IPS-11a (cell line): ENCODE data around the gene RUFY1.
"Not testable (repeated sequence)": the region's sequence is repeated elsewhere in the genome, so short reads cannot be mapped to it uniquely, and the experiment has no call there.

Experiments
- H3K4me3 ChIP-seq: one replicate; pipeline ENCODE4 v1.5.1; 2013; ENCODE audit warnings: low read depth, low read length, control low read depth

RUFY1 gene, protein sequence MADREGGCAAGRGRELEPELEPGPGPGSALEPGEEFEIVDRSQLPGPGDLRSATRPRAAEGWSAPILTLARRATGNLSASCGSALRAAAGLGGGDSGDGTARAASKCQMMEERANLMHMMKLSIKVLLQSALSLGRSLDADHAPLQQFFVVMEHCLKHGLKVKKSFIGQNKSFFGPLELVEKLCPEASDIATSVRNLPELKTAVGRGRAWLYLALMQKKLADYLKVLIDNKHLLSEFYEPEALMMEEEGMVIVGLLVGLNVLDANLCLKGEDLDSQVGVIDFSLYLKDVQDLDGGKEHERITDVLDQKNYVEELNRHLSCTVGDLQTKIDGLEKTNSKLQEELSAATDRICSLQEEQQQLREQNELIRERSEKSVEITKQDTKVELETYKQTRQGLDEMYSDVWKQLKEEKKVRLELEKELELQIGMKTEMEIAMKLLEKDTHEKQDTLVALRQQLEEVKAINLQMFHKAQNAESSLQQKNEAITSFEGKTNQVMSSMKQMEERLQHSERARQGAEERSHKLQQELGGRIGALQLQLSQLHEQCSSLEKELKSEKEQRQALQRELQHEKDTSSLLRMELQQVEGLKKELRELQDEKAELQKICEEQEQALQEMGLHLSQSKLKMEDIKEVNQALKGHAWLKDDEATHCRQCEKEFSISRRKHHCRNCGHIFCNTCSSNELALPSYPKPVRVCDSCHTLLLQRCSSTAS

DNA sequence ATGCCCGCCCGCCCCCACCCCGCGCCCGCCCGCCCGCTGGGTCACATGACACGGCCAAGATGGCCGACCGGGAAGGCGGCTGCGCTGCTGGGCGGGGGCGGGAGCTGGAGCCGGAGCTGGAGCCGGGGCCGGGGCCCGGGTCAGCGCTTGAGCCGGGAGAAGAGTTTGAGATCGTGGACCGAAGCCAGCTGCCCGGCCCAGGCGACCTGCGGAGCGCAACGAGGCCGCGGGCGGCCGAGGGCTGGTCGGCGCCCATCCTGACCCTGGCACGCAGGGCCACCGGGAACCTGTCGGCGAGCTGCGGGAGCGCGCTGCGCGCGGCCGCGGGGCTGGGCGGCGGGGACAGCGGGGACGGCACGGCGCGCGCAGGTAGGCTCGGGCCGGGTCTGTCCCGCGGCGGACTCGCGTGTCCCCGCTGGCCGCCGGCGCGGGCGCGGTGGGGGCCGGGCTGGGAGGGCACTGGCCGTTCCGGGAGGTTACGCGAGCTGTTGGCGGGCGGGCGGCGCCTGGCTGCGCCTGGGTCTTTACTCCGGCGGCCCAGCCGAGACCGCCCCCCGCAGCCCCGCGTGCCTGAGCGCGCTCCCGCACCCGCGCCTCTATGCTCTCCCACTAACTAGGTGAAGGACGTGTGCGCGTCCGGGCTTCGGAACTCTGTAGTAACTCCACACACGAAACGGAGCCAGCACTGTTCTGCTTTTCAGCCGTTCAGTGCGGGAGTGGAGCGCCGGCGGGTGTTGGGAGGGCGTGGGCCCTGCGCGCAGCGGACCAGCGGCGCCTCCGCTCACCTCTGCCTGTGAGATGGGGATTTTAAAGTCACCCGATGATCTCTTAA is at the start of gene RUFY1:
RUFY1 (plus strand) TSS at position 44 of the 832 bp plus-strand sequence; CDS start at position 60, 16 bp downstream.
- peak within 1 kb of the TSS; percentile 91 for H3K4me3 ChIP-seq

DNA sequence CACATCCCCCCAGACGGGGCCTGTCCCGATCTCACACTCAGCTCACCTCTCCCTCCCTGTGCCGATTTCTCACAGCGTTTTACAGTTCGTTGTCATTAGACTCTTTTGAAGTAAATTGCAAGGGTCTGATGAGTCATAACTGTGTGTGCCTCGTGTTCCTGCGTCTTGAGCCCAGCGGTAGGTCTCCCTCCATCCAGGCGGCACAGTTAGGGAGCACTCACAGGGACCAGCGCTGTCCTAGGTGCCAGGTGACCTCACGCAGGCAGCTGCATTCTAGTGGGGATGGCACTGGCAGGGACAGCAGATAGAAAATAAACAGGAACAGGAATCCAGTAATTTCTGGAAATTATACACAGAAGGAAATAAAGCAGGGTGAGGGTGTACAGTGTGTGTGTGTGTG is 48.4 kb upstream of the RUFY1 start:
- not testable (repeated sequence) for H3K4me3 ChIP-seq

DNA sequence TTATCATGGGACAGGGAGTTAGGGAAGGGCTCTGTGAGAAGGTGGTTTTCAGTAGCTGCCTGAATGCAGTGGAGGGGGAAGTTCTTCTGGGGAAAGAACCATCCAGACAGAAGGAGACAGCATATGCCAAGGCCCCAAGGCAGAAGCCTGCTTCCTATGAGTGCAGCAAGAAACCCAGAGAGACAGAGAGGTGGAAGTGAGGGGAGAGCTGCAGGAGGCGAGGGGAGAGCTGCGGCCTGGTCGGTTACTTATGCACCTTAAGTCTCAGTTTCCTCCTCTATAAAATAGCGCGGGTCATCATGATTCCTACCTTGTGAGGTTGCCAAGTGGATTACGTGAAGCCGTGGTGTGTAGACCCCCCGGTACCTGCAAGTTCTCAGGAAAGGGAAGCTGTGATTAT is 47.9 kb upstream of the RUFY1 start:
- H3K4me3 ChIP-seq, result not testable (repeated sequence)

DNA sequence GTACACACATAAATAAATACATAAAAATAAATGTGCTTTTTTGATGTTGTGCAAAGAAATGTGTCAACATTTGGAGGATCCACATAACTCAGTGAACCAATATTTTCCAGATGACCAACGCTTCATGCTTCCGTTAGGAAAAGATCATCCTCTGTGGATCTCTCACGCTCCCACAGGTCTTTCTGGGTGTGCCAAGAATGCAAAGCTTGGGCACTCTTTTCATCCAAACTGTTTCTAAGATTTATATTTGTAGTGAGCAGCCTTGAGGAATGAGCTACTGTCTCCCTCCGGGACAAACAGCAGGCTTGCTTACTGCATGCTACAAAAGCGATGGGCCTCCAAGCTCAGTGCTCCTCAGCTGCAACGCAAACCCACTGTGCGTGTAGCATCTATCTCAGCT is 46.2 kb upstream of the RUFY1 start:
- H3K4me3 ChIP-seq, result no peak overlapping the region

DNA sequence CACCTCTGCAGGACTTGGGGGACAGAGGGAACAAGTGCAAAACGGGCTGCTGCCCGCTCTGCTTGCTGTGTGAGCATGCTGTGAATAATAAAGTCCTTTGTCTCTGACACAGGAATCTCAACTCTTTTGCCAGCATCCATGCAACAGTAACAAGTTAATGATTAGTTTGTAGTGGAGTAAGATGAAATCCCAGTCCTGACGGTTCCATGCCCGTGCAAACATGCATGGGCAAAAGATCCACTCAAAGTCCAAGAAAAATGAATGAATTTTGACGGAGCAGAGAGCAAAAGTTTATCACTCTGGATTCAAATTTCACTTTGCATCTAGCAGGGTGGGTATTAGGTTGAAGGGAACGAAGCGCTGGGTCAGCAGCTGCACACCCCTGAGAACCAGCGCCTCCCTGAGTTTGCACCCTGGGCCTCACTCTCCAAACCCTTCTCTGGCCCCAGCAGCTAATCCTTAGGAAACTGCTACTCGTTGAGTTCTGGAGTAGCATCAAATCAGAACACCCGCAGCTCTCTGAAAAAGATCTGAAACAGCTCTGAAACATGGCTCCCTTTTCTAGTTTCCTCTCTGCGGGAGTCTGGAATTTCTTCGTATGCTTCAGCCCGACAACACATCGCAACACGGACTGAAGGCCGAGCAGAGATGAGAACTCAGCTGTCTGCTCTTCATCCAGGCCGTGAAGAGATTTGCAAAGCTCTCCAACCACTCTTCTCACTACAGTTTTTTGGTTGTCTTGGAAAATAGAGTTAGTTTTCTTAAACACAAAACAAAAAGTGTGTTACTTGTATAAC is 45.6 kb upstream of the RUFY1 start:
- no peak overlapping the region for H3K4me3 ChIP-seq

DNA sequence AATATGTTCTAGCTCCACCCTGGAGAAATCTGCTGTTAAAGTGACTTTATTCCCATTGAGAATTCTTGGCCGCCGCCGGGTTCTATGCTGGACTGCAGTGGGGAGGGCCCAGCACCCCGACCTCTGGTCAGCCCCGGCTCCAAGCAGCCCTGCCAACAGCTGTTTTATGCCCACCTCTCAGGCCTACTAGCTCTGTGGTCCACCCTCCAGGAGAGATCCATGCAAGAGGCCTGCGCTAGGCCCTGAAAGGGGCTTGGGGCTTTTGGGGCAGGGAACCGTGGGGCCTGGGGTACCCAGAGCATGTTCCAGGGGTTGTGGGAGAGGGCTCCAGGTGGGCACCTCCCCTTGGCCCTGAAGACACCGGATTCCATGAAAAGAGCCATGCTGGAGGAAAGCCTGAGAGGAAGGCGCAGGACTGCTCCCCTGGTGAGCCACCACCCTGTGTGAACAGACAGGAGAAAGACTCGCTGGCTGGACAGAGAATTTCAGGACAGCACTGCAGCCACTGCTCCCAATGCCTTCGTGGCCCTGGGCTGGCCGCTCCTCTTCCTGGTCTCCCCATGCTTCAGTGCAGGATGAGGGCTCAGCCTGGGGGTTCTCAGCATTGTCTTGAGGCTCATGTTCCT is 44.6 kb upstream of the RUFY1 start:
- no peak overlapping the region for H3K4me3 ChIP-seq

DNA sequence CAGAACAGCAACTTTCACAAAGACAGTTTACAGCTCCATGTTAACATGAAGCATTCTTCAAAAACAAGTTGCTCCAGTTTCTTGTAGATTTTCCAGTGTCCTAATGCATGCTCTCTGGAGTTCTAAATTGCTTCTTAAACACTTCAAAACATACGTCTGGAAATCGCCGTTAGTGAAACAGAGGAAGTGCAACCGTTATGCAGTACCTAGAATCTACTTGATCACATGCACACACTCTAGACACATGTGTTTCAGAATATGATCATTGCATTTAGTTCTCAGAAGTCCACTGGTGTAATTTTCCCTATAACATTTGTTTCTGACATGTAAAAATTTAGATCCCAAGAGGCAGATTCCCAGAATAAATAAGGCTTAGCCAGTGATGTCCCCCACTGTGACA is 41.1 kb upstream of the RUFY1 start:
- no peak overlapping the region for H3K4me3 ChIP-seq

DNA sequence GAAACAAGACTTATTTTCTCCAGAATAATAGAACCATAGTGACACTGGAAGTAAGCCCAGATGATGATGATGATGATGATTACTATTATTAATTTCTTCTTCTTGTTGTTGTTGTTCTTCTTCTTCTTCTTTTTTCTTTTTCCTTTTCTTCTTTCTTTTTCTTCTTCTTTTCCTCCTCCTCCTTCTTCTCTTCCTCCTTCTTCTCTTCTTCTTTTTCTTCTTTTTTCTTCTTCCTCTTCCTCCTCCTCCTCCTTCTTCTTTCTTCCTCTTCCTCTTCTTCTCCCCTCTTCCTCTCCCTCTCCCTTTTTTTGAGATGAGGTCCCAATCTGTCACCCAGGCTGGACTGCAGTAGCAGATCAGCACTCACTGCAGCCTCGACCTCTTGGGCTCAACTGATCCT is 40.5 kb upstream of the RUFY1 start:
- no peak overlapping the region for H3K4me3 ChIP-seq

DNA sequence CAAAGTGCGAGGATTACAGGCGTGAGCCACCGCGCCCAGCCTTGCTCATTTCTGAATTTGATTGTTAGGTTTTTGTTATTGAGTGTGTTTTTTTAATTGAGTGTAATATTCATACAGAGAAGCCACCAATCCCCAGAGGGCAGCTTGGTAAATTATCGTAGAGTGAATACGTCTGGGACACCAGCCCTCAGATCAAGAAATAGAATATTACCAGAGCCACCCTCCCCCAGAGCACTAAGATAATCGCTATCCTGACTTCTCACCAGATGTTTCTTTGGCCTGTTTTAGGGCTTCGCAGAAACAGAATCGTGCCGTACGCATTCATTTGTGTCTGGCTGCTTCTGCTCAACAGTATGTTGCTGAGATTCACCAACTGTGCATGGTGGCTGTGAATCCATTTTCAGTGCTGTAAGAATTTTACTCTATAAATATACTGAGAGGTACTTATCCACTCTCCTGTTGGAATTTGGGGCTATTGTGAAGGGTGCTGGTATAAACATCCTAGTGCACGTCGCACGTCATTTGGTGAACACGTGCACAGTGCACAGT is 37.8 kb upstream of the RUFY1 start:
- H3K4me3 ChIP-seq, result no peak overlapping the region

DNA sequence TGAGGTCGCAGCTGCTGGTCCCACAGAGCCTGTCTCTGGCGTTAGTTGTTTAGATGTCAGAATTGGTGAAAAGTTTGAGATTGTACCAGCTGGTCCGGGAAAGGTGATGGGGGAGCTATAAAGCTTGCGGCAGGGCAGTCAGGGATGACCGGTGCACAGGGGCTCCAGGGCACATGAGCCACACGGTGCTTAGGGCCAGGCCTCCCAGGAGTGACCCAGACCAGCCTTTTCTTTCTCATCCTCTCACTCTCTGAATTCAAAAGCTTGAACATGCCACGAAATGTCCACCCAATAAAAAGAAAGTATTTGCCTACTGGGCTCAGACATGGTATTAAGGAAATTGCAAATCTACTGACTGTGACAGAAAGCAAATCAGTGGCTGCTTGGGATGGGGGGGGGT is 34.9 kb upstream of the RUFY1 start:
- not testable (repeated sequence) for H3K4me3 ChIP-seq

DNA sequence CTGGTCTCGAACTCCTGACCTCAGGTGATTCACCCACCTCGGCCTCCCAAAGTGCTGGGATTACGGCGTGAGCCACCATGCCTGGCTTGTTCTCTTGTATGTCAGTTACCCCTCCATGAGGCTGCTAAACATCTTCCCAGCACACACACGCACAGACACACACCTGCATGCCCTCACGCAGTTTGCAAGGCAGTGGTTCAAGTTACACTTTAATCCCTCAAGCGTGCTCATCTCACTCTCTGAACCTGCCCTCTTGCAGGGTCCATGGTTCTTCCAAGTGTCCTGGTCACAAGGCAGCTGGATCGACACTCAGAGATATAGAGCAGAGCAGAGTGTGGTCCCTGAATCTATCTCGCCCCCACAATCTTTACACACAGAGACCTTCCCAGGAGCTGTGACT is 34.1 kb upstream of the RUFY1 start:
- H3K4me3 ChIP-seq, result no peak overlapping the region

DNA sequence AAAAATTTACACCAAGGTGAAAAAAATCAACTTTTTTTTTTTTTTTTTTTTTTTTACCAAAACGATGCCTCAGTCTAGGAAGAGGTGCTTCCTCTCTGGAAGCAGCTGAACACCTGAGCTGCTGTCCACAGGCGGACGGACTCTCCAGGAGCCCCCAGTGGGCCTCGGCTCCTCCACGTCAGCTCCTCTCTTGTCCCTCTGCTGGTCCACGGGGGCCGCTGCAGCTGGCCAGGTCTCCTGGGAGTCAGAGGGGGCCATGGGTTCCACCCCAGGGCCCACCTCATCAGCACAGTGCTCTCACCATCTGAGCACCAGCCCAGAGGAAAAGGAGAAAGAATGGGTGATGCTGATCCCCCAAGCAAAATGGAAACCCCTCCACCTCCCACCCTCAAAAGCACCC is 32.6 kb upstream of the RUFY1 start:
- H3K4me3 ChIP-seq, result not testable (repeated sequence)

DNA sequence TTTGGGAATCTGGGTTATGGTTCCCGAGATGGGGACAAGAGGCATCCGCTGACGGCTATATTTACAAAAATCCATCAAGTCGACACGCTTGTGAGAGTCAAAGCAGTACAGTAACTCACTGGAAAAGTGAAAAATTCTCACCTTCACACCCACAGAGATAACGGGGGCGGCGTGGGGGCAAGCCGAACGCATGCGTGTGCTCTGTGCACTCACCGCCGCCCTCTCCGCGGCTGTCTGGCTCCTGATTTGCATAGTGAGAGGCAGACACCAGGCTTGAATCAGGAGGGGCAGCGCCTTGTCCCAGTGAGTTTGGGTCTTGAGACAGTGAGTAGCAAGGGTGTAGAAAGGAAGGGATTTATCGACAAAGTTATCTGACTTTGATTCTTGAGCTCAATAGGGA is 32.0 kb upstream of the RUFY1 start:
- H3K4me3 ChIP-seq, result not testable (repeated sequence)

DNA sequence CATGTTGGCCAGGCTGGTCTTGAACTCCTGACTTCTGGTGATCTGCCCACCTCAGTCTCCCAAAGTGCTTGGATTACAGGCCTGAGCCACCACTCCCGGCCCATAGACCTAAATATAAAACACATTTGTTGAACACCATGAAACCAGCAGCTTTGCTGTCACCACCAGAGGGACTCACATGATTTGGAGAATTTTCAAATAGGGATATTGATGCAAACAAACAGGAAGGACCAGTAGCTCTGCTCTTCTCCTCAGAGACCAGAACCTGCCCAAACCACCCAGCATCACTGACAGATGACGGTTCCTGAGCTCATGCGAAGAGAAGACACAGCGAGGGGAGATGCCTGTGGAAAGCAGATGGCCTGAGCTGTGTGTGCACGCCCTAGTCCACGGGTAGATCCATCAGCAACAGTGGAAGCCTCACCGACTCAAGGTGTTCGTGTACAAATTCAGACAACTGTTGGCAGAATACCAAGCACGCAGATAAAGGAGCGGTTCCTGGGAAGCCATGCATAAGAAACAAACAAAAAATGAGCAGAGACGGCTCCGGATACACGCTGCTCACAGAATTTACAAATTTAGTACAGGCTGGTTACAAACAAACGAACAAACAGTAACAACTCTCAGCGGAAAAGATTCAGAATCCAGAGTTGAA is 30.8 kb upstream of the RUFY1 start:
- not testable (repeated sequence) for H3K4me3 ChIP-seq

DNA sequence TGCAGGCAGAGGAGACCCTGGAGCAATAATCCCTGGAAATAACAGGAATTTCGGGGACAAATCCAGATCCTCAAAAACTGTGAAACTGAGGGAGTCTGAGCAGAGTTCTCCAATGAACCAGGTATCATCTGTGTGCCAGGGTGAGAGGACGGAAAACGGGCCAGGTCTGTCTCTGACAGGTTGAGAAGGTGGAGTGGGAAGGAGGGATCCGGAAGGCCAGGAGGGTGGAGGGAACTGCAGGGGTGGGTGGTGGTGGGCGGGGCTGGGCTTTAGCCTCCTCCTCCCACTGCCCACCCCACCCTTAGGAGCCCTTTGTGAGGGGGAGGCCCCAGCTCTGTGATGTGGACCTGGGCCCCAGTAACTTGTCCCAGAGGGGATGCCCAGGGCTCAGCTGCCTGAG is 28.2 kb upstream of the RUFY1 start:
- H3K4me3 ChIP-seq, result not testable (repeated sequence)

DNA sequence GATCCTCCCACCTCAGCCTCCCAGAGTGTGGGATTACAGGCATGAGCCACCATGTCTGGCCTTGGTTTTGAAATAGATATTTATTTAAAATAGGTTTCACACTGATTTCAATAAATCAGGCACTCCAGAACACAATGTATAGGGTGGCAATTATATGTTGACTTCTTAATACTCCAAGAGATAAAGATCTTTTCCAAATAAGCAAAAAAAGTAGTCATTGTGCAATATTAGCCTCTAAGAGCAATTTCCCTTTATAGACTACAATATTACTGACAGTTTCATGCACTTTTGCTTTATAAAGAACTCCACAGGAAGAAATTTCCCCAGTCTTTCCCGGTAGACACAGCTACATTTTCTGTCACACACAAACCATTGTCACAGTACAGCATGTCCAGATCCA is 23.4 kb upstream of the RUFY1 start:
- H3K4me3 ChIP-seq, result no peak overlapping the region

DNA sequence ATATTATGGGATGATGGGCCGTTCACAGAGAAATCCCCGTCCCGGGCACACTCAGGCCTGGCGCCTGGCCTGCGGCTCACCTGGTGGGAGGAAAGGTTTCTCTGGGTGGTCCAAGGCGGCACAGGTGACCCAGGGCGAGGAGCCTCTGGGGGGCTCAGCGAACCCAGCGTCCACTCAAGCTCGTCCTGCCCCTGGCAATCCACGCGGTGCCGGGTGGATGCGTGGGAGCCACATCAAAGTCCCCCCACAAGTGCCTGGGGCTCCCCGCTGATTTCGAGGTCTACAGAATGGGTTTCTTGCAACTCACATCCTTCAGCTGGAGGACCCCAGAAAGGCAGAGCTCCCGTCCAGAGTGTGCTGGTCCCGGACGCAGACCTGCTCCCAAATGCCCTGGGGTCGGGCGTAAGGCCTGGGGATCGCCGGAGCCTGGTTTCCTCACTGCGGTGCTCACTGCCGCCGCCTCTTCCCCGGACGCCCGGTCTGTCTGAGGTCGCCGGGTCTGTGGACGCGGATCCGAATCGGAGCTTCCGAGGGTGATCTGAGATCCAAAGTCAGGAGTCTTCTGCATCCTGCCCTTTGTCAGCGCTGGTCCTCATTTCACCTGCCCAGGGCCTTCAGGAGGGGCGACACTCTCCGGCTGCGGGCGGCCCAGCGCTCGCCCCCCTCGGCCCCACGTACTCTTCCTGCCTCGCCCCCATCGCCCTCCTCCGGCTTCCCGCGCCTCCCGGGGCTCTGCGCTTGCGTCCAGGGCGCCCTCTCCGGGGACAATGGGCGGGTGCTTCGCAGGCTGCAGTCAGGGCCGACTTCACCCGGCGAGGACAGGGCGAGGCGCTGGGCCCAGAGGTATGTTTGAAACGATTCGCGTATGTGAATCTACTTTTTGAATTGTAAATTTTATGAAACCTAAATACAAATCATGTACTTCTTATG is 20.0 kb upstream of the RUFY1 start:
- peak overlapping the region; percentile 25 for H3K4me3 ChIP-seq

DNA sequence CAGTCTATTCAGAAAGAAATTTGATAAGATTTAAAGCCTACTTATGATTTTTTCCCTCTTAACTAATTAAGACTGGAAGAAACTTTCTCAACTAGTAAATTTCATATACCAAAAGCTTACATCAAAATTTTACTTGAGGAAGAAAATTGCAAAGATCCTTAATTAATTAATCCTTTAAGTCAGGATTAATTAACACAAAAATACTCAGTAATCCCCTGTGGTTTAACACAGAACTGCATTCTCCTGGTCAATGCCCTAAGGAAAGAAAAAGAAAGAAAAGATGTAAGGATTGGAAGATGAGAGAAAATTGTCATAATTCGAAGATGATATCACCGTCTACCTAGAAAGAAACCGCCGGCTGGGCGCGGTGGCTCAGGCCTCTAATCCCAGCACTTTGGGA is 17.3 kb upstream of the RUFY1 start:
- H3K4me3 ChIP-seq, result no peak overlapping the region
